Mesothelial cell of epicardium (in vitro differentiated cells): Measurements from ENCODE around the gene FNDC5. TPM values are rescaled to one million over a fixed set of nuclear protein-coding genes. Genes with fewer than 3 reads are reported as not detected.

Experiments used
- DNase-seq, 2 experiments: peaks; one replicate each; pipeline ENCODE4 v3.0.0; 2021; ENCODE audit warnings: low spot score in 2 of 2; ENCODE audit not compliant: unreplicated experiment in 2 of 2
- H3K27ac Mint-ChIP-seq: 2 replicates; pipeline ENCODE4 v1.8.0; 2021; ENCODE audit warnings: mixed read lengths
- H3K27me3 Mint-ChIP-seq: 2 replicates; pipeline ENCODE4 v1.8.0; 2021; ENCODE audit warnings: low read depth, mixed read lengths
- H3K36me3 Mint-ChIP-seq: 2 replicates; pipeline ENCODE4 v1.8.0; 2021; ENCODE audit warnings: mixed read lengths
- H3K4me1 Mint-ChIP-seq: 2 replicates; pipeline ENCODE4 v1.8.0; 2021; ENCODE audit warnings: mixed read lengths
- H3K4me3 Mint-ChIP-seq: 2 replicates; pipeline ENCODE4 v1.8.0; 2021; ENCODE audit warnings: mild to moderate bottlenecking, moderate library complexity, mixed read lengths
- H3K9me3 Mint-ChIP-seq: 2 replicates; pipeline ENCODE4 v1.8.0; 2021; ENCODE audit warnings: mixed read lengths
- CTCF ChIP-seq: fragments of 200-600 bp; sonication (generic); IDR thresholded peaks from one replicate; pipeline ENCODE4 v1.5.0; 2021; ENCODE audit warnings: antibody characterized with exemption; ENCODE audit not compliant: unreplicated experiment
- total RNA-seq: library from RNA; stranded (reverse); gene quantifications from 3 replicates; pipeline ENCODE4 v1.2.1, GENCODE V29; 2021

The FNDC5 gene
- total RNA-seq, 1 donor from 2014 or later: 164 TPM

- peak overlapping the region; percentile 45 for H3K4me3 Mint-ChIP-seq
- DNase-seq: no peak
Measured at GRCh38 chr1:32891241-32891570, 20.5 kb upstream of the FNDC5 start.

GRCh38 chr1:32890516-32891240 is 20.0 kb upstream of the FNDC5 start:
- H3K4me1 Mint-ChIP-seq: peaks cover 22% of the 10 kb centered on the region
- no peaks in the 10 kb centered on the region for H3K9me3 Mint-ChIP-seq
- peaks cover 22% of the 10 kb centered on the region for H3K27me3 Mint-ChIP-seq
- TF ChIP-seq CTCF: no peak
- H3K4me3 Mint-ChIP-seq: no peak overlapping the region
- H3K27ac Mint-ChIP-seq: no peak overlapping the region
- DNase-seq: no peak
- H3K36me3 Mint-ChIP-seq: no peaks in the 10 kb centered on the region

More at GRCh38 chr1:32891241-32891570, 20.5 kb upstream of the FNDC5 start:
- no peaks in the 10 kb centered on the region for H3K36me3 Mint-ChIP-seq
- peaks cover 20% of the 10 kb centered on the region for H3K27me3 Mint-ChIP-seq
- no peak for TF ChIP-seq CTCF
- peaks cover 22% of the 10 kb centered on the region for H3K4me1 Mint-ChIP-seq
- H3K9me3 Mint-ChIP-seq: no peaks in the 10 kb centered on the region
- H3K27ac Mint-ChIP-seq: no peak overlapping the region

GRCh38 chr1:32889731-32890278 is 19.1 kb upstream of the FNDC5 start:
- H3K9me3 Mint-ChIP-seq: no peaks in the 10 kb centered on the region
- TF ChIP-seq CTCF: no peak
- peaks cover 31% of the 10 kb centered on the region for H3K27me3 Mint-ChIP-seq
- H3K36me3 Mint-ChIP-seq: no peaks in the 10 kb centered on the region
- no peak for DNase-seq
- H3K4me3 Mint-ChIP-seq: no peak overlapping the region
- H3K27ac Mint-ChIP-seq: no peak overlapping the region
- H3K4me1 Mint-ChIP-seq: peaks cover 27% of the 10 kb centered on the region

- H3K4me1 Mint-ChIP-seq: peaks cover 25% of the 10 kb centered on the region
- H3K27ac Mint-ChIP-seq: no peak overlapping the region
- no peak overlapping the region for H3K4me3 Mint-ChIP-seq
- DNase-seq: no peak
- peaks cover 39% of the 10 kb centered on the region for H3K27me3 Mint-ChIP-seq
- H3K36me3 Mint-ChIP-seq: no peaks in the 10 kb centered on the region
- TF ChIP-seq CTCF: no peak
- H3K9me3 Mint-ChIP-seq: no peaks in the 10 kb centered on the region
Measured at GRCh38 chr1:32888677-32889420, 18.1 kb upstream of the FNDC5 start.

GRCh38 chr1:32888134-32888533 is 17.4 kb upstream of the FNDC5 start:
- no peaks in the 10 kb centered on the region for H3K9me3 Mint-ChIP-seq
- H3K36me3 Mint-ChIP-seq: no peaks in the 10 kb centered on the region
- H3K27ac Mint-ChIP-seq: no peak overlapping the region
- H3K4me3 Mint-ChIP-seq: no peak overlapping the region
- no peak for DNase-seq
- no peak for TF ChIP-seq CTCF
- peaks cover 42% of the 10 kb centered on the region for H3K27me3 Mint-ChIP-seq
- H3K4me1 Mint-ChIP-seq: peaks cover 25% of the 10 kb centered on the region
